HL-60 (cell line): Measurements from ENCODE around the gene GALNT17.

Experiments
- DNase-seq, 2 experiments: peaks; one replicate each; pipeline ENCODE4 v3.0.0-alpha.2; 2010 to 2020; ENCODE audit warnings: low read depth in 1 of 2, low spot score in 1 of 2
- H3K27ac ChIP-seq: fragments of 250-450 bp; sonication (Bioruptor Pico); replicated peaks from 2 replicates; pipeline ENCODE4 v1.5.1; 2020; ENCODE audit warnings: mild to moderate bottlenecking, moderate library complexity
- H3K27me3 ChIP-seq: fragments of 250-450 bp; sonication (Bioruptor Pico); 2 replicates; pipeline ENCODE4 v1.5.1; 2021; ENCODE audit warnings: mild to moderate bottlenecking, moderate library complexity; ENCODE audit not compliant: insufficient read depth, poor library complexity, severe bottlenecking
- H3K4me3 ChIP-seq: replicated peaks from 2 replicates; pipeline ENCODE4 v1.5.1; 2011; ENCODE audit warnings: mild to moderate bottlenecking, control low read depth, low read length; ENCODE audit not compliant: insufficient read depth
- GABPA ChIP-seq: IDR thresholded peaks from 2 replicates; pipeline ENCODE4 v1.6.1; 2012; ENCODE audit warnings: low read depth
- POLR2AphosphoS5 ChIP-seq: IDR thresholded peaks from 2 replicates; pipeline ENCODE4 v1.6.1; 2012; ENCODE audit warnings: low read depth
- SPI1 ChIP-seq: IDR thresholded peaks from 2 replicates; pipeline ENCODE4 v1.6.1; 2012; ENCODE audit warnings: low read depth, mild to moderate bottlenecking, borderline replicate concordance
- TF ChIP-seq, protein P1 (sequence below): IDR thresholded peaks from 2 replicates; pipeline ENCODE4 v1.6.1; 2012; ENCODE audit warnings: low read depth; ENCODE audit not compliant: insufficient replicate concordance
- TF ChIP-seq, protein P2 (sequence below): IDR thresholded peaks from one replicate; pipeline ENCODE4 v1.5.1; 2011; ENCODE audit warnings: low read length, control low read depth, inconsistent platforms; ENCODE audit not compliant: insufficient read depth

The GALNT17 gene

DNA sequence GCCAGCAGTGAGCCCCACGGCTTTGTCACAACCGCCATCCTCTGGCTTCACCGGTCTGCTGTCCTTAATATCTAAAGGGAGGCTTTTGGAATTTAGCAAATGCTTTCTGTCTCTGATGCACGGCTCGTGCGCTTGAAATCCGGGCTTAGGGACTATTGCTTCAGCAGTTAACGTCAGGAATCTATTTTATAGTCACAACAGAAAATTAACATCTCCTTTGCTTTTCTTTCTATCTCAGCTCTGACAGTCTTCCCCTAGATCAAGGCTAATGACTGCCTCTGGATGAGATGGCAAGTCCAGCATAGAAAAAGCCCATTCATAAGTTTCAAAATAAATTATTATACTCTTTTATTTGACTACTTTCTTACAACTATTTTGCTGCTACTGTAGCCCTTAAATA lies 423.8 kb downstream of the GALNT17 start:
- H3K27me3 ChIP-seq = no peaks in the 10 kb centered on the region
- TF ChIP-seq, protein P1, sequence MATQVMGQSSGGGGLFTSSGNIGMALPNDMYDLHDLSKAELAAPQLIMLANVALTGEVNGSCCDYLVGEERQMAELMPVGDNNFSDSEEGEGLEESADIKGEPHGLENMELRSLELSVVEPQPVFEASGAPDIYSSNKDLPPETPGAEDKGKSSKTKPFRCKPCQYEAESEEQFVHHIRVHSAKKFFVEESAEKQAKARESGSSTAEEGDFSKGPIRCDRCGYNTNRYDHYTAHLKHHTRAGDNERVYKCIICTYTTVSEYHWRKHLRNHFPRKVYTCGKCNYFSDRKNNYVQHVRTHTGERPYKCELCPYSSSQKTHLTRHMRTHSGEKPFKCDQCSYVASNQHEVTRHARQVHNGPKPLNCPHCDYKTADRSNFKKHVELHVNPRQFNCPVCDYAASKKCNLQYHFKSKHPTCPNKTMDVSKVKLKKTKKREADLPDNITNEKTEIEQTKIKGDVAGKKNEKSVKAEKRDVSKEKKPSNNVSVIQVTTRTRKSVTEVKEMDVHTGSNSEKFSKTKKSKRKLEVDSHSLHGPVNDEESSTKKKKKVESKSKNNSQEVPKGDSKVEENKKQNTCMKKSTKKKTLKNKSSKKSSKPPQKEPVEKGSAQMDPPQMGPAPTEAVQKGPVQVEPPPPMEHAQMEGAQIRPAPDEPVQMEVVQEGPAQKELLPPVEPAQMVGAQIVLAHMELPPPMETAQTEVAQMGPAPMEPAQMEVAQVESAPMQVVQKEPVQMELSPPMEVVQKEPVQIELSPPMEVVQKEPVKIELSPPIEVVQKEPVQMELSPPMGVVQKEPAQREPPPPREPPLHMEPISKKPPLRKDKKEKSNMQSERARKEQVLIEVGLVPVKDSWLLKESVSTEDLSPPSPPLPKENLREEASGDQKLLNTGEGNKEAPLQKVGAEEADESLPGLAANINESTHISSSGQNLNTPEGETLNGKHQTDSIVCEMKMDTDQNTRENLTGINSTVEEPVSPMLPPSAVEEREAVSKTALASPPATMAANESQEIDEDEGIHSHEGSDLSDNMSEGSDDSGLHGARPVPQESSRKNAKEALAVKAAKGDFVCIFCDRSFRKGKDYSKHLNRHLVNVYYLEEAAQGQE = no peak
- no peak for TF ChIP-seq GABPA
- no peak for TF ChIP-seq SPI1
- no peak for TF ChIP-seq POLR2AphosphoS5
- TF ChIP-seq, protein P2, sequence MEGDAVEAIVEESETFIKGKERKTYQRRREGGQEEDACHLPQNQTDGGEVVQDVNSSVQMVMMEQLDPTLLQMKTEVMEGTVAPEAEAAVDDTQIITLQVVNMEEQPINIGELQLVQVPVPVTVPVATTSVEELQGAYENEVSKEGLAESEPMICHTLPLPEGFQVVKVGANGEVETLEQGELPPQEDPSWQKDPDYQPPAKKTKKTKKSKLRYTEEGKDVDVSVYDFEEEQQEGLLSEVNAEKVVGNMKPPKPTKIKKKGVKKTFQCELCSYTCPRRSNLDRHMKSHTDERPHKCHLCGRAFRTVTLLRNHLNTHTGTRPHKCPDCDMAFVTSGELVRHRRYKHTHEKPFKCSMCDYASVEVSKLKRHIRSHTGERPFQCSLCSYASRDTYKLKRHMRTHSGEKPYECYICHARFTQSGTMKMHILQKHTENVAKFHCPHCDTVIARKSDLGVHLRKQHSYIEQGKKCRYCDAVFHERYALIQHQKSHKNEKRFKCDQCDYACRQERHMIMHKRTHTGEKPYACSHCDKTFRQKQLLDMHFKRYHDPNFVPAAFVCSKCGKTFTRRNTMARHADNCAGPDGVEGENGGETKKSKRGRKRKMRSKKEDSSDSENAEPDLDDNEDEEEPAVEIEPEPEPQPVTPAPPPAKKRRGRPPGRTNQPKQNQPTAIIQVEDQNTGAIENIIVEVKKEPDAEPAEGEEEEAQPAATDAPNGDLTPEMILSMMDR = no peak
- H3K27ac ChIP-seq = no peak overlapping the region
- DNase-seq = no peak
- no peak overlapping the region for H3K4me3 ChIP-seq

DNA sequence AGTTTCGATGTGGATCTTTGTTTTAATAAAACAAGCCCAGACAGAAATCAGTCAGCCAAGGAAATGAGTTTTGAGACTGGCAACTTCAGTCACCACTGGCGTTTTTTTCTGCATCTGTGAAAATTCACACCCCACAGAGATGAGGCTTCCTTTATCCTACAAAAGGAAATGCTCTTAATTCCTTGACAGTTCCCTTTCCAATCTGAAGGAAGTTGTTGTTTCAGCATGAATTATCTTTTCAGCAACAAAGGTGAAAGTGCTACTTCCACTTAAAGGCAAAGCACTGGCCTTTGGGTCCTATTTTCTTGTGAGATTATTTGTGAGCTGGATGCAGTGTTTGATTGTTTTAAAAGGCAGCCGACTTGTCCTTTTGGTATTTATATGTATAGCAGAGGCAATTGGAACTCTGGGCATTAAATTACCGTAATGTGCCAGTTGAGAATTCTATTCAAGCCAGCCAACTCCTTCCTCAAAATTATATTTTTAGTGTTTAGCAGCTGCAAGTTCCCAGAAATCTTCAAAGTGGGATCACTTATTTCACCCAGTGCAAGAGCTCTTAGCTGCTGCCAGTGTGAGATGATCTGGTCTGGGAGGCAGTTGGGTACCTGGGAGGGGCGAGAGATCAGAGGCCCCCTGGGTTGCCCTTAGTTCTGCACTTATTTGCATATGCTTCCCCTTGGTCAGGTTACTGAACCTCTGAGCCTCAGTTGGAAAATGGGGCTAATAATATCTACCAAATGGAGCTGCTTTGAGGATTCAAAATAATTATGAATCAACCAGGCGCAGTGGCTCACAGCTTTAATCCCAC lies 427.1 kb downstream of the GALNT17 start:
- Histone ChIP-seq H3K27ac (no peak overlapping the region), H3K27me3 (no peaks in the 10 kb centered on the region), H3K4me3 (no peak overlapping the region)
- DNase-seq = no peak
- TF ChIP-seq POLR2AphosphoS5 (no peak), SPI1 (no peak), GABPA (no peak)
- TF ChIP-seq, protein P1 = no peak
- TF ChIP-seq, protein P2 = no peak

DNA sequence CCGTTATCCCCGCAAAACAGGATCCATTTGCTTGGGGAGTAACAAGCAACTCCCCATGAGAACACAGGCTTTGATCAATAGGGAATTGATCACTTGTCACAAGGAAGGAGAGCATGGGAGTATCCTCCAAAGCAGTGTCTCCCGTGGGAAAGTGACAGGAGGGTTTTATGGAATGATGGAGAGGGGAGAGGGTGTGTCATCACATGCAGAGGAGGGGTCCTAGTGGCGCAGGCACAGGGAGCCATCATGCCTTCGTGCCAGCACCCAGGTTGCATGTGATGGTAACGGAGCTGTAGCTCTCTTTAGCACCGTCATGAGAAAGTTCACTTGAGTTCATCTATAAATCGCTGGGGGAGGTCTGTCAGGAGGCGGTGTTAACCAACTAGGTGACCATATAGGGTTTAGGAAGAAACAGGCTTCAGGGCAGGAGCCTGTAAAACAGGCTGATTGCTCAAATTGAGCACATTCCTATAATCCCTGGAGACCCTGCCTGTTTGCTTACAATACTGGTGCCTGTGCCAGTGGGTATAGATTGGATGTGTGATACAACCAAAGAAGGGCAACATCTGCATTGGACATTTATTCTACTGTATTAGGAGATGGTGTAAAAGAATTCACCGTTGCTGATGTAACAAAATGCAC lies 428.5 kb downstream of the GALNT17 start:
- DNase-seq = no peak
- no peaks in the 10 kb centered on the region for H3K27me3 ChIP-seq
- H3K27ac ChIP-seq = no peak overlapping the region
- TF ChIP-seq SPI1 = no peak
- TF ChIP-seq, protein P2 = no peak
- TF ChIP-seq POLR2AphosphoS5 = no peak
- TF ChIP-seq, protein P1 = no peak
- TF ChIP-seq GABPA = no peak
- no peak overlapping the region for H3K4me3 ChIP-seq
